HG02943 (cell line): Measurements from ENCODE around the gene SAPCD2.

Experiments used
- ATAC-seq: cut with Tn5 transposase; IDR thresholded peaks from one replicate; pipeline ENCODE4 v1.9.1; 2021; ENCODE audit warnings: mild to moderate bottlenecking, low read depth, moderate library complexity; ENCODE audit not compliant: unreplicated experiment

Gene SAPCD2

GRCh38 chr9:137082925-137083290 lies 12.6 kb upstream of the SAPCD2 start:
- no peak for ATAC-seq

DNA sequence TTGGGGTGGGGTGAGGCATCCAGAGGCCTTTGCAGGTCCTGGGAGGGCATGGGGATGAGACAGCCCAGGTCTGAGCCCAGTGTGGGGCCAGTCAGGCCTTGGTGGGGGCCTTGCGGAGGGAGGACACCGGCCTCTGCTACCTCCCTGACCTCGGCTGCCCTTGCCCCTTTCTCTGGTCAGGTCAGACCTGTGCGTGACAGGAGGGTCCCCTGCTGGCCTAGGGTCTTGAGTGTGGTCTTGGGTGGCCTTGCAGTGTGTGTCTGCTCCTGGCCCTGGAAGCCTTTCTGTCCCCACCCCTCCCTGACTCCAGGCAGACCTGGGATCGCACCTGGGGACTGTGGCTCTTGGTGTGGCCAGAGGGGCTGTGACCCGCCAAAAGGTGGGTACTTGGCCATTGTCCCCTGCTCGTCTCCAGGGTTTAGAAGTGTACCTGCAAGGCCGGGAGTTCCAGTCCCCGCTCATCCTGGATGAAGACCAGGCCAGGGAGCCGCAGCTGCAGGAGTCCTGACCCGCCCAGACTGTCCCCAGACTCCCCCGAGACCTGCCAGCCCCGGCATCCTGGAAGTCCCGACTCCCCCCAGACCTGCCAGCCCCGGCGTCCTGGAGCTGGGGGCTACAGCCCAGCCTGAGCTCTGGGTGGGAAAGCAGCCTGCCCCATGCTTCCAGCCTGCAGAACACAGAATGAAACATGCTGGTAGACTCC lies 12.0 kb upstream of the SAPCD2 start:
- no peak for ATAC-seq

DNA sequence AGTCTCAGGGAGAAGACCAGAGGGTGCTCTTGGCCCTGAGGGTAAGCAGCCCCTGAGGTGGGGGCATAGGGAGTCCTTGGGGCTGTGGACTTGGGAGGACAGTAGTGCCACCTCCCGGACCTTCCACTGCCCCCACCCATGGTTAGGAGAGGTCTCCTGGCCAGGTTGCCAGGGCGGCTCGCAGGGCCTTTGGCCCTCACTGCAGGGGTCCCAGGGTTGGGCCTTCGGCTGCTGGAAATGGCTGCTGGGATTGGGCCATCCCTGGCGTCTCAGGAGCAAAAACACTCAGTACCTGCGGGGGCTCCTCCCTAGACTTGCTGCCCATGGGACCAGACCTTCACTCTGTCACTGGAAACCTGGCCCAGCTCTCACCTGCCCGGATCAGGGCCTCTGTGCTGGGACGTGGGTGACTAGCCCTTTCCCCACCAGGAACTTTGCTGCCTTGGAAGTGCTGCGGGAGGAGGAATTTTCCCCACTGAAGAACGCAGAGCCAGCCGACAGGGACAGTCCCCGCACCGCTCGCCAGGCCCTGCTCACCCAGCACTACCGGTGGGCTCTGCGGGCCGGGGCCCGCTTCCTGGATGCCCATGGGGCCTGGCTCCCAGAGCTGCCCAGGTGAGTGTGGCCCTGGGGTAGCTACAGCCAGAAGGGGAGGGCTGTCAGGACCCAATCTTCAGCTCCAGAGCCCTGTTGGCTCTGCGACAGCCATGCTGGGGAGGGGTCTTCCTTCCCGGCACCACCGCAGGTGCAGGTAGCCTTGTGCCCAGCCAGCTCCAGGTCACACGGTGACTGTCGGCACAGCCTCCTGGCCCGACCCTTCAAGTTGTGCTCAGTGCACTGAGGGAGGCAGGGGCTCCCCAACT lies 10.1 kb upstream of the SAPCD2 start:
- no peak for ATAC-seq

GRCh38 chr9:137079401-137079787 lies 9.0 kb upstream of the SAPCD2 start:
- ATAC-seq, result no peak

DNA sequence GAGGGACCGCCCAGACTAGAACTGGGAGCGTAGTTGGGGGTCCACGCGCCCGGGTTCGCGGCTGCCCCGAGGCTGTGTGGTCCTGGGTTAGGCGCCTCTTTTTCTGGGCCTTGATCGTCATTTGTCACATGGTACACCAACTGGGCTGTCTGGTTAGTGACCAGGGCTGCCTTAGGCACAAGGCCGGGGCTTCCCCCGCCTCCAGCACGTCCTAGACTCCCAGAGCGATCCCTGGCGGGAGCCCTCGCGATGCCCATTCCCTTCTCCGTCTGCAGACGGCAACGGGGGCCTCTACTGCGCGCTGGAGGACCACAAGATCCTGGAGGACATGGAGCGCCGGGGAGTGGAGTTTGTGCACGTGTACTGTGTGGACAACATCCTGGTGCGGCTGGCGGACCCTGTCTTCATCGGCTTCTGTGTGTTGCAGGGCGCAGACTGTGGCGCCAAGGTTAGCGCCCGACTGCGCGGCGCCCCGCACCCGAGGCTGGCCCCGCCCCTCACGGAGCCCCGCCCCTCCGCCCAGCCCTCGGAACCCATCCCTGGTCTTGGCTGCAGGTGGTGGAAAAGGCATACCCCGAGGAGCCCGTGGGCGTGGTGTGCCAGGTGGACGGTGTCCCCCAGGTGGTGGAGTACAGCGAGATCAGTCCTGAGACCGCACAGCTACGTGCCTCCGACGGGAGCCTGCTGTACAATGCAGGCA lies 8.5 kb upstream of the SAPCD2 start:
- no peak for ATAC-seq

GRCh38 chr9:137077758-137078693 lies 7.7 kb upstream of the SAPCD2 start:
- no peak for ATAC-seq

- no peak for ATAC-seq
Measured at GRCh38 chr9:137077010-137077747, 6.8 kb upstream of the SAPCD2 start, which contains the start of gene UAP1L1. TSS of gene UAP1L1 (plus strand) at chr9:137077517. CDS start at chr9:137077533, 16 bp downstream.

GRCh38 chr9:137076636-137077009 lies 6.3 kb upstream of the SAPCD2 start:
- ATAC-seq, result no peak

- ATAC-seq, result no peak
Measured at GRCh38 chr9:137075275-137075775, 5.0 kb upstream of the SAPCD2 start.

GRCh38 chr9:137074657-137075274 lies 4.4 kb upstream of the SAPCD2 start:
- no peak for ATAC-seq

DNA sequence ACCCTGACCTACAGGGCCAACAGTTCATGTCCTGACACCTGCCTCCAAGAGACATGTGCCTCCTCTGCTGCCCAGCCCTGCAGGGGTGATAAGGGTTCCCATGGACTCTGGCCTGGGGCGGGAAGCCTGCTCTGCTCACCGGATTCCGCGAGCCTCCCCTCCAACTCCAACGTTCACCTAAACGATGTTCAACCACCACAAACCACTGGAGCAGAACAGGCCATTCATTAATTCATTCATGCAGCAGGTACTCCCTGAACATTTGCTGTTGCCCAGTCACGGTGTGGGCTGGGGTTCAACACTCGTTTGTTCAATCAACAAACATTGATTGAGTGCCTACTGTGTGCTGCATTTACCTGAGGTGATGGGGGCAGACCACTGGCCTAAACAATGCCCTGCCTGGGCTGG lies 3.6 kb upstream of the SAPCD2 start:
- ATAC-seq, result no peak

DNA sequence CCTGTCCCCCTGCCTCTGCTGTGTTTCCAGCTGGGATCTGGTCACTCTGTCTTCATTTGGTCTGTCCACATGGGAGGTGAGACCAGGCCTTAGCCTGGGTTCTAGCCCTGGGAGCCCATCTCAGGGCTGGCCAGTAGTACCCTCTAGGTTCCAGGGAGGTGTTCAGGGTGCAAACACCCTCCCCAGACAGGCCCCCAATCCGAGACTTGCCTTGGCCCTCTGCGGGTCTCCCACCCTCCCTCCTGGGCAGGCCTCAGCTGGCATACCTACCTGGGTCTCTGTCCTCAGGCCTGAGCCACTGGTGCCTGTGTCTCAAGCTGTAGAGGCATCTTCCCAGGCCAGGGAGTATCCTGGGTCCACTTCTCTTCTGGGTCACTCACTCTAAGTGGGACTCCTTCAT lies 925 bp upstream of the SAPCD2 start:
- no peak for ATAC-seq

GRCh38 chr9:137070906-137071275 lies 534 bp upstream of the SAPCD2 start:
- ATAC-seq, result peak; percentile 4

- no peak for ATAC-seq
Measured at GRCh38 chr9:137069508-137070091, 757 bp downstream of the SAPCD2 start.

DNA sequence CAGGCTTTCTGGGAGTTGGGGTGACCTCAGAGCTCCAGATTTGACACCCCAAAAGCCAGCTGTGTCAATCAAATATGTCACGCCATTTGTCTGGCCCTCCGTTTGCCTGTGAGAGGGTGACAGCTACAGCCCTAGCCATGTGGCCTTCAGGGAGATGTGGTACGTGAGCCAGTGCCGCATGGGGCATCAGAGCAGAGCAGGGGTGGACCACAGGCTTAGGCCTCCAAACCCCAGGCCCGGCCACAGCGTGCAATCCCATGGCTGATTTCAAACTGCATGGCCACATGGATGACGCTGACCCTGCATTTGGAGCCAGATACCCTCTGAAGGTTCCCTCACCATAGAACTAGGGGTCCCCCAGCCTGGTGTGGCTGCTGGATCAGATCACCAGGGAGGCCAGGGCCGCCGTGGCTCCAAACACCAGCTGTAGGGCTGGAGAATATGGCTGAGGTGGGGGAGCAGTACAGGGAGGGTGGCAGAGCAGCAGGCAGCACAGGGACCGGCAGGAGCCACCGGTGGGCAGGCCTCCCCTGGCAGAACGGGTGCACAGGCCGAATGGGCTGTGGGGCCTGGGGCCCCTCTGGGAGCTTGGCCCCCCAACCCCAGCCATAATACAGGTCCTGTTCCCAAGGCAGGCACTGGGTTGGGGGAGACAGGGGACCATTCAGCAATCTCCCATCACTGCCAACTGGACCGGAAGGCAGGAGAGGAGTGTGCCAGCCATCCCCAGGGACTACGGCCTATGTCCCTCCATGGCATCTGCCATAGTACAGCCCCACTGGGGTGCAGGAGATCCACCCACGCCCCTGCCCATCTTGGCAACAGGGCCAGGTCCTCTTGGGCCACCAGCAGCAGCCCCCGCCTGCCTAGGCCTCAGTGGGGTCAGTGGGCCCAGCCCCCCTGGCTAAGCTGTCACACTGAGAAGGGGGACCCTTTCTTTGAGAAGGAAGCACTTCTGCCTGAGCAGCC lies 1.5 kb downstream of the SAPCD2 start:
- no peak for ATAC-seq

- no peak for ATAC-seq
Measured at GRCh38 chr9:137067860-137068538, 2.4 kb downstream of the SAPCD2 start.
